SK-N-SH treated with all-trans-retinoic acid at 6 μM for 48 hours (cell line): ENCODE results near the gene NCAPD2.

ENCODE experiments used
- ATAC-seq: fragments of 200-7000 bp; cut with Tn5 transposase; 3 replicates; pipeline ENCODE4 v1.9.1; 2020; ENCODE audit warnings: mild to moderate bottlenecking, moderate library complexity
- ARNTL ChIP-seq: fragments of 450-650 bp; formaldehyde crosslinking; IDR thresholded peaks from 2 replicates; pipeline ENCODE4 v1.5.0; 2020; ENCODE audit warnings: low read depth, mild to moderate bottlenecking, moderate library complexity, borderline replicate concordance
- BACH2 ChIP-seq: fragments of 250-450 bp; sonication (Bioruptor Pico); IDR thresholded peaks from 2 replicates; pipeline ENCODE4 v1.9.0; 2021; ENCODE audit warnings: mild to moderate bottlenecking, borderline replicate concordance
- CSDC2 ChIP-seq: fragments of 250-450 bp; sonication (Bioruptor Pico); IDR thresholded peaks from 2 replicates; pipeline ENCODE4 v1.5.0; 2020; ENCODE audit warnings: mild to moderate bottlenecking, moderate library complexity
- ESRRG ChIP-seq: fragments of 250-450 bp; sonication (Bioruptor Pico); IDR thresholded peaks from 2 replicates; pipeline ENCODE4 v1.6.1; 2021; ENCODE audit warnings: mild to moderate bottlenecking
- GLIS3 ChIP-seq: fragments of 250-450 bp; sonication (Bioruptor Pico); IDR thresholded peaks from 2 replicates; pipeline ENCODE4 v1.5.0; 2020; ENCODE audit warnings: mild to moderate bottlenecking, moderate library complexity
- ISL1 ChIP-seq: fragments of 250-450 bp; sonication (Bioruptor Pico); IDR thresholded peaks from 2 replicates; pipeline ENCODE4 v2.1.2; 2022; ENCODE audit warnings: mild to moderate bottlenecking, moderate library complexity
- PPARA ChIP-seq: fragments of 250-450 bp; sonication (Bioruptor Pico); IDR thresholded peaks from 2 replicates; pipeline ENCODE4 v1.5.0; 2020; ENCODE audit warnings: mild to moderate bottlenecking, borderline replicate concordance
- RARB ChIP-seq: fragments of 250-450 bp; sonication (Bioruptor Pico); IDR thresholded peaks from 2 replicates; pipeline ENCODE4 v1.8.0; 2021; ENCODE audit warnings: mild to moderate bottlenecking, moderate library complexity
- SNAI2 ChIP-seq: fragments of 250-450 bp; sonication (Bioruptor Pico); IDR thresholded peaks from 2 replicates; pipeline ENCODE4 v1.5.0; 2020; ENCODE audit warnings: mild to moderate bottlenecking, moderate library complexity
- TCF4 ChIP-seq: fragments of 250-450 bp; sonication (Bioruptor Pico); IDR thresholded peaks from 2 replicates; pipeline ENCODE4 v1.8.0; 2021; ENCODE audit warnings: mild to moderate bottlenecking, moderate library complexity, borderline replicate concordance
- ZFP3 ChIP-seq: fragments of 250-450 bp; sonication (Bioruptor Pico); IDR thresholded peaks from 2 replicates; pipeline ENCODE4 v1.5.0; 2020; ENCODE audit warnings: mild to moderate bottlenecking, moderate library complexity
- ZFP30 ChIP-seq: fragments of 450-650 bp; formaldehyde crosslinking; IDR thresholded peaks from 2 replicates; pipeline ENCODE4 v1.5.0; 2022; ENCODE audit warnings: mild to moderate bottlenecking, moderate library complexity
- ZNF565 ChIP-seq: fragments of 450-650 bp; formaldehyde crosslinking; conservative IDR thresholded peaks from 2 replicates; pipeline ENCODE4 v1.5.0; 2020; ENCODE audit warnings: low read depth, mild to moderate bottlenecking, moderate library complexity
- ZNF70 ChIP-seq: fragments of 450-650 bp; formaldehyde crosslinking; IDR thresholded peaks from 2 replicates; pipeline ENCODE4 v1.5.0; 2020; ENCODE audit warnings: mild to moderate bottlenecking, moderate library complexity
- ZNF8 ChIP-seq: fragments of 450-650 bp; formaldehyde crosslinking; IDR thresholded peaks from 2 replicates; pipeline ENCODE4 v1.5.0; 2020; ENCODE audit warnings: mild to moderate bottlenecking, moderate library complexity
- TF ChIP-seq, protein P1 (sequence below): fragments of 250-450 bp; sonication (Bioruptor Pico); IDR thresholded peaks from 2 replicates; pipeline ENCODE4 v1.5.1; 2021; ENCODE audit warnings: mild to moderate bottlenecking, moderate library complexity
- TF ChIP-seq, protein P2 (sequence below): fragments of 250-450 bp; sonication (Bioruptor Pico); IDR thresholded peaks from 2 replicates; pipeline ENCODE4 v1.8.0; 2021; ENCODE audit warnings: low read depth, mild to moderate bottlenecking, moderate library complexity, borderline replicate concordance
- TF ChIP-seq, protein P3 (sequence below): fragments of 250-450 bp; sonication (Bioruptor Pico); IDR thresholded peaks from 2 replicates; pipeline ENCODE4 v1.5.0; 2020; ENCODE audit warnings: mild to moderate bottlenecking, moderate library complexity
- TF ChIP-seq, protein P4 (sequence below): fragments of 250-450 bp; sonication (Bioruptor Pico); IDR thresholded peaks from 2 replicates; pipeline ENCODE4 v1.8.0; 2020; ENCODE audit warnings: mild to moderate bottlenecking, moderate library complexity, borderline replicate concordance
- TF ChIP-seq, protein P5 (sequence below): fragments of 250-450 bp; sonication (Bioruptor Pico); IDR thresholded peaks from 2 replicates; pipeline ENCODE4 v1.5.1; 2020; ENCODE audit warnings: low read depth, mild to moderate bottlenecking, moderate library complexity

NCAPD2 gene

DNA sequence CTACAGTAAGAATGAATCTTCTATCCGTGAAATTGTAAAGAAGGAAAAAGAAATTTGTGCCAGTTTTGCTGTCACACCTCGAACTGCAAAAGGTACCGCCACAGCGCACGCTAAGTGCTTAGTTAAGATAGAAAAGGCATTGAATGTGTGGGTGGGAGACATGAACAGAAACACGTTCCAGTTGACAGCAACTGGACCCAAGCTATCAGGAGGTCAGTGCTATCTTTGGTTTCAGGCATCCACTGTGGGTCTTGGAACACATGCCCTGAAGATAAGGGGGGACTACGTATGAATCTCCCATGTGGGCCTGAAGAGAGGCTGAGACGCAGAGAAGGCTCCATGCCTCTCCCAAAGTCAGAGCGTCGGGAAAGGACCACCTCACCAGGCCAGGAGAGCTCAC is 52.1 kb downstream of the NCAPD2 start (continued):
- TF ChIP-seq, protein P1, sequence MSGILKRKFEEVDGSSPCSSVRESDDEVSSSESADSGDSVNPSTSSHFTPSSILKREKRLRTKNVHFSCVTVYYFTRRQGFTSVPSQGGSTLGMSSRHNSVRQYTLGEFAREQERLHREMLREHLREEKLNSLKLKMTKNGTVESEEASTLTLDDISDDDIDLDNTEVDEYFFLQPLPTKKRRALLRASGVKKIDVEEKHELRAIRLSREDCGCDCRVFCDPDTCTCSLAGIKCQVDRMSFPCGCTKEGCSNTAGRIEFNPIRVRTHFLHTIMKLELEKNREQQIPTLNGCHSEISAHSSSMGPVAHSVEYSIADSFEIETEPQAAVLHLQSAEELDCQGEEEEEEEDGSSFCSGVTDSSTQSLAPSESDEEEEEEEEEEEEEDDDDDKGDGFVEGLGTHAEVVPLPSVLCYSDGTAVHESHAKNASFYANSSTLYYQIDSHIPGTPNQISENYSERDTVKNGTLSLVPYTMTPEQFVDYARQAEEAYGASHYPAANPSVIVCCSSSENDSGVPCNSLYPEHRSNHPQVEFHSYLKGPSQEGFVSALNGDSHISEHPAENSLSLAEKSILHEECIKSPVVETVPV (CRISPR knock-in tag): no peak
- TF ChIP-seq, protein P2, sequence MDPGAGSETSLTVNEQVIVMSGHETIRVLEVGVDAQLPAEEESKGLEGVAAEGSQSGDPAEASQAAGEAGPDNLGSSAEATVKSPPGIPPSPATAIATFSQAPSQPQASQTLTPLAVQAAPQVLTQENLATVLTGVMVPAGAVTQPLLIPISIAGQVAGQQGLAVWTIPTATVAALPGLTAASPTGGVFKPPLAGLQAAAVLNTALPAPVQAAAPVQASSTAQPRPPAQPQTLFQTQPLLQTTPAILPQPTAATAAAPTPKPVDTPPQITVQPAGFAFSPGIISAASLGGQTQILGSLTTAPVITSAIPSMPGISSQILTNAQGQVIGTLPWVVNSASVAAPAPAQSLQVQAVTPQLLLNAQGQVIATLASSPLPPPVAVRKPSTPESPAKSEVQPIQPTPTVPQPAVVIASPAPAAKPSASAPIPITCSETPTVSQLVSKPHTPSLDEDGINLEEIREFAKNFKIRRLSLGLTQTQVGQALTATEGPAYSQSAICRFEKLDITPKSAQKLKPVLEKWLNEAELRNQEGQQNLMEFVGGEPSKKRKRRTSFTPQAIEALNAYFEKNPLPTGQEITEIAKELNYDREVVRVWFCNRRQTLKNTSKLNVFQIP (CRISPR knock-in tag): no peak

DNA sequence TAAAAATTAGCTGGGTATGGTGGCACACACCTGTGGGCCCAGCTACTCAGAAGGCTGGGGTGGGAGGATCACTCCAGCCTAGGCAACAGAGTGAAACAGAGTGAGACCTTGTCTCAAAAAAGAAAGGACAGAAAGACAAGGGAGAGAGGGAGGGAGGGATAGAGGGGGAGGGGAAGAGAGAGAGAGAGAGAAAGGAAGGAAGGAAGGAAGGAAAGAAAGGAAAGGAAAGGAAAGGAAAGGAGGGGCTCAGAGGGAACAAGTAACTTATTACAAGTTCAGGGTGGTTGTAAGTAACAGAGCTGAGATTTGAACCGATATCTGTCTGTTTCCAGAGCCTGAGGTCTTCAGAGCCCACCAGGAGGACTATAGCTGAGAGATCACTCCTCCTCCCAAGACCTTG is 53.7 kb downstream of the NCAPD2 start:
- TF ChIP-seq TCF4 (CRISPR knock-in tag) (no peak), PPARA (CRISPR knock-in tag) (no peak), ZFP3 (CRISPR knock-in tag) (no peak), RARB (CRISPR knock-in tag) (no peak), ZNF70 (CRISPR knock-in tag) (no peak), SNAI2 (no peak), ZNF8 (CRISPR knock-in tag) (no peak), GLIS3 (CRISPR knock-in tag) (no peak)
- TF ChIP-seq, protein P3, sequence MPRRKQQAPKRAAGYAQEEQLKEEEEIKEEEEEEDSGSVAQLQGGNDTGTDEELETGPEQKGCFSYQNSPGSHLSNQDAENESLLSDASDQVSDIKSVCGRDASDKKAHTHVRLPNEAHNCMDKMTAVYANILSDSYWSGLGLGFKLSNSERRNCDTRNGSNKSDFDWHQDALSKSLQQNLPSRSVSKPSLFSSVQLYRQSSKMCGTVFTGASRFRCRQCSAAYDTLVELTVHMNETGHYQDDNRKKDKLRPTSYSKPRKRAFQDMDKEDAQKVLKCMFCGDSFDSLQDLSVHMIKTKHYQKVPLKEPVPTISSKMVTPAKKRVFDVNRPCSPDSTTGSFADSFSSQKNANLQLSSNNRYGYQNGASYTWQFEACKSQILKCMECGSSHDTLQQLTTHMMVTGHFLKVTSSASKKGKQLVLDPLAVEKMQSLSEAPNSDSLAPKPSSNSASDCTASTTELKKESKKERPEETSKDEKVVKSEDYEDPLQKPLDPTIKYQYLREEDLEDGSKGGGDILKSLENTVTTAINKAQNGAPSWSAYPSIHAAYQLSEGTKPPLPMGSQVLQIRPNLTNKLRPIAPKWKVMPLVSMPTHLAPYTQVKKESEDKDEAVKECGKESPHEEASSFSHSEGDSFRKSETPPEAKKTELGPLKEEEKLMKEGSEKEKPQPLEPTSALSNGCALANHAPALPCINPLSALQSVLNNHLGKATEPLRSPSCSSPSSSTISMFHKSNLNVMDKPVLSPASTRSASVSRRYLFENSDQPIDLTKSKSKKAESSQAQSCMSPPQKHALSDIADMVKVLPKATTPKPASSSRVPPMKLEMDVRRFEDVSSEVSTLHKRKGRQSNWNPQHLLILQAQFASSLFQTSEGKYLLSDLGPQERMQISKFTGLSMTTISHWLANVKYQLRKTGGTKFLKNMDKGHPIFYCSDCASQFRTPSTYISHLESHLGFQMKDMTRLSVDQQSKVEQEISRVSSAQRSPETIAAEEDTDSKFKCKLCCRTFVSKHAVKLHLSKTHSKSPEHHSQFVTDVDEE (CRISPR knock-in tag): no peak
- TF ChIP-seq, protein P4, sequence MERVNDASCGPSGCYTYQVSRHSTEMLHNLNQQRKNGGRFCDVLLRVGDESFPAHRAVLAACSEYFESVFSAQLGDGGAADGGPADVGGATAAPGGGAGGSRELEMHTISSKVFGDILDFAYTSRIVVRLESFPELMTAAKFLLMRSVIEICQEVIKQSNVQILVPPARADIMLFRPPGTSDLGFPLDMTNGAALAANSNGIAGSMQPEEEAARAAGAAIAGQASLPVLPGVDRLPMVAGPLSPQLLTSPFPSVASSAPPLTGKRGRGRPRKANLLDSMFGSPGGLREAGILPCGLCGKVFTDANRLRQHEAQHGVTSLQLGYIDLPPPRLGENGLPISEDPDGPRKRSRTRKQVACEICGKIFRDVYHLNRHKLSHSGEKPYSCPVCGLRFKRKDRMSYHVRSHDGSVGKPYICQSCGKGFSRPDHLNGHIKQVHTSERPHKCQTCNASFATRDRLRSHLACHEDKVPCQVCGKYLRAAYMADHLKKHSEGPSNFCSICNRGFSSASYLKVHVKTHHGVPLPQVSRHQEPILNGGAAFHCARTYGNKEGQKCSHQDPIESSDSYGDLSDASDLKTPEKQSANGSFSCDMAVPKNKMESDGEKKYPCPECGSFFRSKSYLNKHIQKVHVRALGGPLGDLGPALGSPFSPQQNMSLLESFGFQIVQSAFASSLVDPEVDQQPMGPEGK: no peak

DNA sequence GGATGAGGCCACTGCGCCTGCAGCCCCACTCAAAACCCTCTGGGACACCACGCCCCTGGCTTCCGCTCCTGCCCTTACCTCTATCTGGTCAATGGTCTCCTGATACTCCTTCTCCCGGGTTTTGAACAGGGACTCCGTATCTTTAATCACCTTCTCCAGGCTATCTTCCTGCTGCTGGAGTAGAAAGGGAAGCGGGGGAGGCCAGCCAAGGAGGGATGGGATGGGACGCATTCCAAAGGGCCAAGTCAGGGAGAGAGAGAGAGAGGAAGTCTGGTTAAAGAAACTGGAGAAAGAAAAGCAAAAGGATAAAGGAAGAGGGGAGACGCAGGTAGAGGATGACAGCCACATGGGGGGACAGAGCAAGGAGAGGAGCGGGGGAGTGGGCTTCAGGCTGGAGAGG is 54.1 kb downstream of the NCAPD2 start:
- ATAC-seq: peak; percentile 71
- no peak for TF ChIP-seq ESRRG (CRISPR knock-in tag)
- TF ChIP-seq BACH2 (CRISPR knock-in tag): no peak
- TF ChIP-seq ZNF565 (CRISPR knock-in tag): no peak
- TF ChIP-seq, protein P3 (CRISPR knock-in tag): no peak
- no peak for TF ChIP-seq ARNTL (CRISPR knock-in tag)
- no peak for TF ChIP-seq GLIS3 (CRISPR knock-in tag)
- TF ChIP-seq ISL1 (CRISPR knock-in tag): no peak
- no peak for TF ChIP-seq TCF4 (CRISPR knock-in tag)
- TF ChIP-seq ZFP3 (CRISPR knock-in tag): no peak
- TF ChIP-seq, protein P5, sequence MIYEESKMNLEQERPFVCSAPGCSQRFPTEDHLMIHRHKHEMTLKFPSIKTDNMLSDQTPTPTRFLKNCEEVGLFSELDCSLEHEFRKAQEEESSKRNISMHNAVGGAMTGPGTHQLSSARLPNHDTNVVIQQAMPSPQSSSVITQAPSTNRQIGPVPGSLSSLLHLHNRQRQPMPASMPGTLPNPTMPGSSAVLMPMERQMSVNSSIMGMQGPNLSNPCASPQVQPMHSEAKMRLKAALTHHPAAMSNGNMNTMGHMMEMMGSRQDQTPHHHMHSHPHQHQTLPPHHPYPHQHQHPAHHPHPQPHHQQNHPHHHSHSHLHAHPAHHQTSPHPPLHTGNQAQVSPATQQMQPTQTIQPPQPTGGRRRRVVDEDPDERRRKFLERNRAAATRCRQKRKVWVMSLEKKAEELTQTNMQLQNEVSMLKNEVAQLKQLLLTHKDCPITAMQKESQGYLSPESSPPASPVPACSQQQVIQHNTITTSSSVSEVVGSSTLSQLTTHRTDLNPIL: no peak
- no peak for TF ChIP-seq ZNF8 (CRISPR knock-in tag)
- TF ChIP-seq CSDC2 (CRISPR knock-in tag): no peak
- TF ChIP-seq ZFP30 (CRISPR knock-in tag): no peak
- no peak for TF ChIP-seq ZNF70 (CRISPR knock-in tag)

More for the DNA sequence above, 53.7 kb downstream of the NCAPD2 start:
- no peak; the same call in 2 of the 3 replicates for ATAC-seq
